Skeletal muscle tissue (tissue), 4 donors: ENCODE results near the gene RAB31. TPM values are rescaled to one million over a fixed set of nuclear protein-coding genes. Genes with fewer than 3 reads are reported as not detected.

Source experiments
- H3K27ac ChIP-seq: one replicate; pipeline ENCODE4 v1.7.0; 2013; ENCODE audit warnings: mild to moderate bottlenecking, low read depth, low read length, inconsistent platforms
- H3K27me3 ChIP-seq, 3 donors: one replicate each; pipeline ENCODE4 v1.7.0; 2013; ENCODE audit warnings: low read length in 3 of 3; ENCODE audit not compliant: control insufficient read depth in 3 of 3, insufficient read depth in 3 of 3
- H3K36me3 ChIP-seq, 3 donors: one replicate each; pipeline ENCODE4 v1.7.0; 2013; ENCODE audit warnings: low read length in 3 of 3; ENCODE audit not compliant: control insufficient read depth in 3 of 3, insufficient read depth in 3 of 3
- H3K4me1 ChIP-seq, 3 donors: one replicate each; pipeline ENCODE4 v1.7.0; 2013; ENCODE audit warnings: low read length in 3 of 3, mild to moderate bottlenecking in 3 of 3; ENCODE audit not compliant: control insufficient read depth in 3 of 3, insufficient read depth in 3 of 3
- H3K4me3 ChIP-seq, 3 donors: one replicate each; pipeline ENCODE4 v1.7.0; 2013; ENCODE audit warnings: low read length in 3 of 3
- H3K9ac ChIP-seq, 3 donors: one replicate each; pipeline ENCODE4 v1.7.0; 2013; ENCODE audit warnings: low read length in 3 of 3, mild to moderate bottlenecking in 3 of 3, moderate library complexity in 2 of 3, low read depth in 1 of 3
- H3K9me3 ChIP-seq, 3 donors: one replicate each; pipeline ENCODE4 v1.7.0; 2013; ENCODE audit warnings: low read length in 3 of 3; ENCODE audit not compliant: control insufficient read depth in 3 of 3
- total RNA-seq: library from RNA; depleted of rRNA; stranded (reverse); fragments of >200 nt; gene quantifications from one replicate; pipeline ENCODE4 v1.2.3, GENCODE V29; 2014
- donor health status: Osteomylitis.

The RAB31 gene
- total RNA-seq, 1 donor from 2014 or later = 16.7 TPM

- no peak overlapping the region for H3K4me3 ChIP-seq
- no peaks in the 10 kb centered on the region for H3K36me3 ChIP-seq
- H3K9me3 ChIP-seq = no peaks in the 10 kb centered on the region
- H3K4me1 ChIP-seq = no peaks in the 10 kb centered on the region
- no peak overlapping the region for H3K27ac ChIP-seq
- no peaks in the 10 kb centered on the region for H3K27me3 ChIP-seq
- no peak overlapping the region for H3K9ac ChIP-seq
Measured at GRCh38 chr18:9691235-9691634, 16.9 kb upstream of the RAB31 start.

GRCh38 chr18:9694174-9694573 lies 13.9 kb upstream of the RAB31 start:
- Histone ChIP-seq H3K27ac (no peak overlapping the region), H3K4me3 (no peak overlapping the region), H3K36me3 (no peaks in the 10 kb centered on the region), H3K4me1 (no peaks in the 10 kb centered on the region), H3K27me3 (no peaks in the 10 kb centered on the region), H3K9ac (no peak overlapping the region), H3K9me3 (no peaks in the 10 kb centered on the region)

- no peaks in the 10 kb centered on the region for H3K9me3 ChIP-seq
- H3K36me3 ChIP-seq = no peaks in the 10 kb centered on the region
- H3K9ac ChIP-seq = no peak overlapping the region
Measured at GRCh38 chr18:9694952-9695495, 13.1 kb upstream of the RAB31 start.

GRCh38 chr18:9695605-9696004 lies 12.5 kb upstream of the RAB31 start:
- Histone ChIP-seq H3K9ac (no peak overlapping the region), H3K36me3 (no peaks in the 10 kb centered on the region), H3K4me1 (no peaks in the 10 kb centered on the region), H3K27me3 (no peaks in the 10 kb centered on the region), H3K27ac (no peak overlapping the region), H3K9me3 (no peaks in the 10 kb centered on the region), H3K4me3 (no peak overlapping the region)

More at GRCh38 chr18:9694952-9695495, 13.1 kb upstream of the RAB31 start:
- Histone ChIP-seq H3K27me3 (no peaks in the 10 kb centered on the region), H3K27ac (no peak overlapping the region), H3K4me3 (no peak overlapping the region), H3K4me1 (no peaks in the 10 kb centered on the region)

- Histone ChIP-seq H3K27me3 (no peaks in the 10 kb centered on the region), H3K4me1 (no peaks in the 10 kb centered on the region), H3K9ac (no peak overlapping the region), H3K9me3 (no peaks in the 10 kb centered on the region), H3K4me3 (no peak overlapping the region), H3K36me3 (no peaks in the 10 kb centered on the region), H3K27ac (no peak overlapping the region)
Measured at GRCh38 chr18:9696112-9696511, 12.0 kb upstream of the RAB31 start.

GRCh38 chr18:9696701-9697100 lies 11.4 kb upstream of the RAB31 start:
- Histone ChIP-seq H3K9me3 (no peaks in the 10 kb centered on the region), H3K4me1 (no peaks in the 10 kb centered on the region), H3K27me3 (no peaks in the 10 kb centered on the region), H3K4me3 (no peak overlapping the region), H3K9ac (no peak overlapping the region), H3K27ac (no peak overlapping the region), H3K36me3 (no peaks in the 10 kb centered on the region)

GRCh38 chr18:9697121-9697520 lies 11.0 kb upstream of the RAB31 start:
- Histone ChIP-seq H3K27ac (no peak overlapping the region), H3K27me3 (no peaks in the 10 kb centered on the region), H3K4me3 (no peak overlapping the region)

GRCh38 chr18:9698497-9698896 lies 9.6 kb upstream of the RAB31 start:
- H3K4me3 ChIP-seq = no peak overlapping the region
- H3K27ac ChIP-seq = no peak overlapping the region
- H3K27me3 ChIP-seq = no peaks in the 10 kb centered on the region
- H3K36me3 ChIP-seq = no peaks in the 10 kb centered on the region
- no peak overlapping the region for H3K9ac ChIP-seq
- no peaks in the 10 kb centered on the region for H3K9me3 ChIP-seq
- no peaks in the 10 kb centered on the region for H3K4me1 ChIP-seq

More at GRCh38 chr18:9697121-9697520, 11.0 kb upstream of the RAB31 start:
- Histone ChIP-seq H3K9ac (no peak overlapping the region), H3K36me3 (no peaks in the 10 kb centered on the region), H3K4me1 (no peaks in the 10 kb centered on the region), H3K9me3 (no peaks in the 10 kb centered on the region)

- H3K27me3 ChIP-seq = no peaks in the 10 kb centered on the region
- no peak overlapping the region for H3K27ac ChIP-seq
- no peak overlapping the region for H3K9ac ChIP-seq
- no peaks in the 10 kb centered on the region for H3K36me3 ChIP-seq
- no peak overlapping the region for H3K4me3 ChIP-seq
- H3K9me3 ChIP-seq = no peaks in the 10 kb centered on the region
- no peaks in the 10 kb centered on the region for H3K4me1 ChIP-seq
Measured at GRCh38 chr18:9700261-9700796, 7.8 kb upstream of the RAB31 start.

- Histone ChIP-seq H3K9ac (no peak overlapping the region), H3K36me3 (no peaks in the 10 kb centered on the region), H3K27me3 (peaks cover 0 to 2% (median 0%) of the 10 kb centered on the region in 3 donors), H3K27ac (no peak overlapping the region), H3K4me1 (no peaks in the 10 kb centered on the region), H3K9me3 (no peaks in the 10 kb centered on the region), H3K4me3 (no peak overlapping the region)
Measured at GRCh38 chr18:9701609-9702349, 6.3 kb upstream of the RAB31 start.
